ENCODE data around the gene IL13.

GRCh38 chr5:132622608-132623007 lies 35.4 kb upstream of the IL13 start:
- TF ChIP-seq CTCF (IDR thresholded peaks at IDR 0.05) (no peak), POLR2A (IDR thresholded peaks at IDR 0.05) (no peak)

Data from thyroid gland (tissue), 4 donors.